GM21447 (cell line): Measurements from ENCODE around the gene MACROD2.

Experiments
- ATAC-seq: cut with Tn5 transposase; IDR thresholded peaks from one replicate; pipeline ENCODE4 v1.9.1; 2021; ENCODE audit not compliant: unreplicated experiment

MACROD2 gene

DNA sequence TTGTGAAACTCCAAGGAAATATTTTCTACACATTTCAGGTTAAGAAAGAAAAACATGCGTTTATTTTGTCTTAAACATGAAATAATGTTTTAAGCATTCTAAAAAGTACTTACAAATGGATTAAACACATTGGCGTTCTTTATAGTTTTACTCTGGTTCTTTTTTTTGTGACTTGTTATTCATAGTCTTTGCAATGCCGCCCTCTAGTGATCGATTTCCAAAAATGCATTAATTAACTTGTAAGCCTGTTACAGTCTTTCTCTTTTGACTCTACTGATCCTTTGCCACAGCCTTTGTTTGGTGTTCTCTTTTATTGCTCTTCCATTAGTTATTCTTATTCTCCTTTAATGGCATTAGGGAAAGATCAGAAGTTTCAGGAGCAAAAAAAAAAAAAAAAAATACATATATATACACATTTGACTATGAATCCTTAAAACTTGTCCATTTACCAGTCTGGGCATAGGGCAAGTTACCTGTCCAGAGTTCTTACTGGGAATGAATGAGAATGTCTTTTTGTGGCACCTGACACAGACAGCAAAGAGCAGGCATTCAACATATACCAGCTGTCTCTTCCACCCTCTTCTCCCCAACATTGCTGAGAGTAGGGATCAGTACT, 59.9 kb downstream of the MACROD2 start:
- no peak for ATAC-seq

DNA sequence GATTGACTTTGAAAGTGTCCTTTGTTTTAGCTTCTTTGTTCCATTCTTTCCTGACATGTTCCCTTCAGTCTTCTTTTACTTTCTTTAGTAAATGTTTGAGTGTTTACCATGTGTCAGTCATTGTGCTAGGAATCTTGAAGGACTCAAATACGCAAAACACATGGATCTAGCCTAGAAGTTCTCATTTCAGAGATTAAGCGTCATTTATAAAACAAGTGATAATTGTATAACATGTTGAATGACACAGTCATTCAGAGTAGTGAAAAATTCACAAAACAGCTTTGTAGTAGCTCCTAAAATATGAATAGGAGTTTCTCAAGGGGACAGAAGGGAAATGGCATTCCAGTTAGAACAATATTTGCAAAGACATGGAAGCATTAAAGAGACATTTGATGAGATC, 66.9 kb downstream of the MACROD2 start:
- no peak for ATAC-seq

DNA sequence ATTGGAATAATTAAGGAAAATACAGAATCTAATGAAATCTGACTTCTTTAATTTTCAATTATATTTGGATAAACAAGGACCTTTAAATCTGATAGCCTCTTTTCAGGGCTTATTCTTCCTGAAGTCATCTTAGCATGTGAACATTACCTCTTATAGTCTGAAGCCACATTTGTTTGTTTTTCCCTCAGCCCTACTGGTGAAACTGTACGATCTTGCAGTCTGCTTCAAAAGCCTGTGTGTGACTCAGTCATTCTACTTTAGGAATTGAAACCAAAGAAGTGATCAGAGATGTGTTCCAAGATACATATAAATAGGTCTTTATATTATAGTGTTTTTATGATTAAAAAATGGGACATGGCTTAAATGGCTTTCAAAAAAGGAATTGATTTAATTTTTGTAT, 67.5 kb downstream of the MACROD2 start:
- ATAC-seq, result no peak

DNA sequence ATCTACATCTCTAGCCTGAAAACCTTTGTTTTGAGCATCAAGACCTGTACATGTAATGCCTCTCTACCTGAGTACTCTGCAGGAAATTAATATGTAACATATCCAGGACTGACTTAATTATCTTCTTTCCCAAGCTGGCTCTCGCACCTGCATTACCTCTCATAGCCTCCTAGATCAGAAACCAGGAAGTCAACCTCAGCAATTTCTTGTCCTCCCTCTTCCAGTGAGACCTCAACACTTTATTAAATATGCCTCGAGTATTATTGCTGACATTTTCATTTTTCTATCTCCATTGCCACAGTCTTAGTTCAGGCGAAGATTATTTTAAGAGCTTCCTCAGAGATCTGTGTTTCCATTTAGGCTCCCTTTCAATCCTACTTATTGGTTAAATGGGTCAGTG, 69.0 kb downstream of the MACROD2 start:
- no peak for ATAC-seq

DNA sequence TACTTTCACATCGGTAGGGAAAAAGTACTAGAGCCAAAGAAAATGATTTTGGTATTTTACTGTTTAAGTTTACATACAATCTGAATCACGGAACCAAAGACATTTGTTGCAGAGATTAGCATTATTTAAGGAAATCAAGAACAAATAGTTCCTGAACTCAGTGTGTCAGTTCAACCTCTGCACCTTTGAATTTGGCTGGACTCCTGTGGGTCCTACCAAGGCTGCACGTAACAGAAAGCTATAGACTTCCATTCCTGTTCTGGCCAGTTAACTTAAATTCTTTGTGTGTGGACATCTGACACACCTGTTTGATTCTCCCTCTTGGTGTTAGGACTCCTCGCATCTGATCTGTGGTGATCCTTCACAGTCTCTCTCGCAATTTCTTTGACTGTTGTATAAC, 69.6 kb downstream of the MACROD2 start:
- ATAC-seq, result no peak

DNA sequence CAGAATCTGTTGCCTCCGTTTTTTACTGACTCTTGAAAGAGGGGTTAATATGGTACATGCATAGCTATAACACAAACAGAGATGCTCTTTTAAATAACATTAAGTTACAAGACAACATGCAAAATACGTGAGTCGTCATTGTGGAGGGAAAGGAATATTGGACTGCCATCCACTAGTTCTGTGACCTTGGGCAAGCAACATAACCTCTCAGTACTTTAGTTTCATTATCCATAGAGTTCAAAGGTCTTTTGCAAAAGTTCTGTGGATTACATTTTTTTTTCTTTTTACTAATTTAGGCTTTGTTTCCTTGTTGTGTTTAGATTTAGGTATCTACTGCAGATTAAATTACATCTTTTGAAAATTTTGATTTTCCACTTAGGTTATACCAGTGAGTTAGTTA, 70.5 kb downstream of the MACROD2 start:
- ATAC-seq, result no peak

DNA sequence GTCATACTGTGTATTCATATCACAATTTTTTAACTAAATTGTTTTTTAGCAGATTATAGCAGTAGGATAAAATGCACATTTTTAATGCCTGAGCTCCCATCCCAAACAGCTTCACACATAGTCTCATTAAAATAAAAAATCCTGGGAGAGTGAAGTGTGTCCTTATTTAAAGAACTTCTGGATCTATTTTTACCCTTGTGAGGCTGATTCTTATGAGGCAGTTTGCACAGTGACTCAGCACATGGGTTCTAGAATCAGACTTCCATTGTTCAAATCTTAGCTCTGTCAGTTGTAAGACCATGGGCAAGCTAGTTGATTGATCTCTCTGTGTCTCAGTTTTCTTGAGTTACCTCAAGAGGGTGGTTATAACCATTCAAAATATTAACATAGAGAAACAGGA, 72.3 kb downstream of the MACROD2 start:
- ATAC-seq, result no peak

DNA sequence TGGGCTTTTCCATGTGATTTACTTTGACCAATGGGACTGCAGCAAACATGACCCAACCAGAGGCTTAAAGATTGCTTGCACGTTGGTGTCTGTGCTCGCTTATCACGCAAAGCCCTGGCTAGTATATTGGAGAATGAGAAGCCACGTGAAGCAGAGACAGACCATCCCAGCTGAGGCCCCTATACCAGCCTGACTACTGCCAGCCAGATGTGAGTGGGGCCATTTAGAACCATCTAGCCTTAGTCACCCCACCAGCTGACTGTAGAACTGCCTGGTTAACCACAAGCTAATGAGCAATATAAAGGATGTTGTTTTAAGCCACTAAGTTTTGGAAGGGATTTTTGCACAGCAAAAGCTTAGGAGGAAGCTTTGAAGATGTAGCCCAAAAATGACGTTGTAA, 74.5 kb downstream of the MACROD2 start:
- ATAC-seq, result no peak

DNA sequence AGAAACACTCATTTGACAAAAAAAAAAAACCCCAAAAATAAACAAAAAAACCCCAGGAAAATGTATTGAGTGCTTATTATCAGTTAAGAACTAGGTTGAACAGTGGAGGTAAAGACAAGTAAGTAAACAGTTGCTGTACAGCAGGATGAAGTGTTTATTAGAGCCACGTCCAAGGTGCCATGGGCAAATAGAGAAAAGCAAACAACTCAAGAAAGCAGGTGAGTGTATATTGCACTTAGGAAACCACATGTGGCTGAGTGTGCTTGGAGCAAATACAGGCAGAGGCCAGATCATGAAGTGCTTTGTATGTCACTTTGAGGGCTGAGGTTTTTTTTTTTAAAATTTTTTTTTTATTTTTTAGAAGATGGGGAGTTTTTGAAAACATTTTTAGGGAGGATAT, 98.3 kb downstream of the MACROD2 start:
- ATAC-seq, result no peak

DNA sequence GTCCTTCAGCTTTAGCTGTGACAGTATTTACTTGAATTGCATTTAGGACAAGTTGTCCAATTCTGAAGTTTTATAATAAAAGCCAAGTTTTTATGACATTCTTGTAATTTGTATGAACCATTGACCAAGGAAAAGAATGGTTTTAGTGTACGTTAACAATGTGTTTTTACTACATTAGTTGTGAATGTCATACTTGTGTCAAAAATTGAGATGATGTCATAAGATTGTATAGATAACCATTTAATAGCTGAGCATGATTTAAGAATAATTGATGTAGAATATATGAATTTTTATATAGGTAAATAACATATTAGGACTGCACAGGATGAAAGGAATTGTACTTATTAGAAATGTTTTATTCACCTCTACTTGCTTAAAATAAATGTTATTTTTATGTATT, 102.9 kb downstream of the MACROD2 start:
- ATAC-seq, result no peak

DNA sequence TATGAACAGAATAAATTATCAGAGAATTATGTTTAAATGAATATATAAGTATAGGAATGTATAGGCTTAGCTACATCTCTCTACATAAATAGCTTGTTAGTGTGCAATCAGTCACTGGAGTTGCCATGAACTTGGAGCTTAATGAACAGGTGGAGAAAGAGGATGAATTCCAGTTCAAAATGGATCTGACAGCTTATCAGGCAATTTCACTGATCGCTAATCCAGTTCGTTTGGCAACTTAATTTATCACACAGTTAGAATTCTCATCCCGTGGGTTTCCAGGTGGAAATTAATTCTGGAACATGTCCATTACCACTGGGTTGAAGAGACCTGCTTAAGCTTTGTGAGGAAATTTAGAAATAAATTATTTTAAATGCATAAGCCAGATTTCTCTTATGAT, 118.1 kb downstream of the MACROD2 start:
- ATAC-seq, result no peak

DNA sequence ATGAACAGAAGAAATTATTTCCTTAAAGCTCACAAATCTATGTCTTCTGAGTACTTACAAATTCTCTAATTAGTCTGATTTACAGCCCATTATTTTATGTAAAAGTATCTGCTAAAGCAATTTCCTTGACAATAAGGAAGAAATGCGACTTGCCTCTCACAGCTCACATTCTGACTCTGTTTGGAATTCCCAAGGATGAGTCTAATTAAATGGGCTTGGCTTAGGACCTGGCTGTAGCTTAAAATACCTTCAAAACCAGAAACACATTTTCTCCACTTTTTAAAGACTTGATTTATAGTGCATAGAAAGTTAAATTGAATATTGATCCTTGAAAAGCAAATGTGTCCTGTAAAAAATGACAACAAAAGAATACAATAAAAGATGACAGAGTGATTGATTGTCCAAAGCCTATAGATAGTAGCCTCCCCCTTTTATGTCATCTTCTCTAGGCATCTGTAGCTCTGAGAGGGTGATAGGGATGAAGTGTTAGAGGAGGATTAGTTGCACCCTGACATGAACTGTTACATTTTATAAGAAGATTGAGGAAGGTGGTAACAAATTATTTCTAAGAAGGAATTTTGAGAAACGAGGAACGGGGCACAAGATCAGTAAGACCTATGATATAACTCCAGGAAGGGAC, 118.9 kb downstream of the MACROD2 start:
- no peak for ATAC-seq

DNA sequence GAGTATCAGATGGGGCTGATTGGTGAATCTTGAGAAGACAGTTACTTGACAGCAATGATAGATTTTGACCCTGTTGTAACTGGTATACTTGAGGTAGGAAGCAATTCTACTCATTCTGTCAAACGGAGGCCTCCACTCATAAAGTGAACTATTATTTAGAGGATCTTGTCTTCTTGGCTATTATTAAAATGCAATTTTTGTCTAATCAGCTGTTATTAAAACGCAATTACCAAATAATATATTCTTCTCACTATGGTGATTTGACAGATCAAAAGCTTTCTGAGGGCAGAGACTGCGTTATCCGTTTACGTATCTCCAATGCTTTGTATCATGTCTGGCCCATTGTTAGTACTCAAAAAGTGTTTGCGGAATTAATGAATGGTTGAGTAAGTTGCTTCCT, 120.7 kb downstream of the MACROD2 start:
- ATAC-seq, result no peak

DNA sequence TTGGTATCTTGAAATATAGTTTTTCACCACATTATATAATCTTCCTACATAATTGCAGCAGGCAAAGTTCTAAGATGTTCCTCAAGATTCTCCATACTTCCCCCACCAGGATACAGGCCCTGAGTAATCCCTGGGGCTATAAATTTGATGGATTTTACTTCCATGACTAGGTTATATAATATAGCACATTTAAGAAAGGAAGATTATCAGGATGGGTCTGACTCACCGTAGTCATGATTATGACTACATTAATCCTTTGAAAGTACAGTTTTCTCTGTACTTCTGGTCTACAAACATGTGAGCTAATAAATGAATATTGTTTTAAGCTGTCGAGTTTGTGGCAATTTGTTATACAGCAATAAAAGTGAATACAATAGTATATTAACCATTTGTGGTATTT, 122.5 kb downstream of the MACROD2 start:
- no peak for ATAC-seq

DNA sequence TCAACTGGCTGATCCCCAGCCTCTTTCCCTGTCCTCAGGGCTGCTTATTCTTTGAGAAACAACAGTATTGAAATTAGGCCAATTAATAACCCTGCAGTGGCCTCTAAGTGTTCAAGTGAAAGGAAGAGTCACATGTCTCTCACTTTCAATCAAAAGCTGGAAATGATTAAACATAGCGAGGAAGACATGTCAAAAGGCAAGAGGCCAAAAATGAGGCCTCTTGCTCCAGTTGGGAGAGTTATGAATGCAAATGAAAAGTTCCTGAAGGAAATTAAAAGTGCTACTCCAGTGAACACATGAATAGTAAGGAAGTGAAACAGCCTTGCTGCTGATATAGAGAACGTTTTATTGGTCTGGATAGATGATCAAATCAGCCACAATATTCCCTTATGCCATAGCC, 131.5 kb downstream of the MACROD2 start:
- ATAC-seq, result no peak

DNA sequence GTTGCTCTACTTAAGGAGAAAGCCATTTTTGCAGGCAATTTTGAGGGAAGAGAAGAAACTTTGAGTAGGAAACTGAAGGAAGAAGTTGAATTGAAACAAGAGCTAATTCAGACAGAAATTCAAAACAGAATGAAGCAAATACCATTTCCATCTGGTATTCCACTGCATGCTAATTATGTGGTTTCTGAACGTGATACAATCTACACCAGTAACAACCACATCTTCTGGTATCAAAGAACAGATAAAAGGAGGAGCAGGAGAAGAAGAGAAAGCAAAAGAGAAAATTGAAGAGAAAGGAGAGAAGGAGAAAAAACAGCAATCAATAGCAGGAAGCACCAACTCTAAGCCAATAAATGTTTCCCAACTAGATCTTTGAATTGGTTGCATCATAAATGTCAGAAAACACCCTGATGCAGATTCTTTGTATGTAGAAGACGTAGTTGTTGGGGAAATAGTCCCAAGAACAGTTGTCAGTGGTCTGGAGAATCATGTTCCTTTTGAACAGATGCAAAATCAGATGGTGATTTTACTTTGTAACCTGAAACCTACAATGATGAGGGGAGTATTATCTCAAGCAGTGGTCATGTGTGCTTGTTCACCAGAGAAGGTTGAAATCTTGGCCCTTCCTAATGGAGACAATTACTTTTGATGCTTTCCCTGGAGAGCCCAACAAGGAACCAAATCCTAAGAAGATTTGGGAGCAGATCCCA, 132.4 kb downstream of the MACROD2 start:
- ATAC-seq, result no peak

DNA sequence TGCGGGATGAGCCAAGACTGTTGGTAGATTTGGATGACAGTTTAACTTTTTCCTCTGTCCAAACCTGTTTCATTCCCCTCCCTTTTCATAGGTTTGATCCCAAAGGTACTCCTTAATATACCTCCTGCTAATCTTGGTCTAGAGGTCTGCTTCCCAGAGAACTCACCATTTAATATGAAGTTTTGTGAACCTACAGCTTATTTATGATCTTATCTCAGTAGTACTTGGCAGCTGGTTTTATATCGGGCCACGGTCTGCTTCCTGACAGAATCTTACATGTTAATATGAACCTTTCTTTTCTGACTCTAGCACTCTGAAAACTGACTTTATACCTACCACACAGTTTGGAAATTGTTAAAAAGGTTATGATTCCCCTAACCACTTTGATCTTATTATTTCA, 138.7 kb downstream of the MACROD2 start:
- ATAC-seq, result no peak

DNA sequence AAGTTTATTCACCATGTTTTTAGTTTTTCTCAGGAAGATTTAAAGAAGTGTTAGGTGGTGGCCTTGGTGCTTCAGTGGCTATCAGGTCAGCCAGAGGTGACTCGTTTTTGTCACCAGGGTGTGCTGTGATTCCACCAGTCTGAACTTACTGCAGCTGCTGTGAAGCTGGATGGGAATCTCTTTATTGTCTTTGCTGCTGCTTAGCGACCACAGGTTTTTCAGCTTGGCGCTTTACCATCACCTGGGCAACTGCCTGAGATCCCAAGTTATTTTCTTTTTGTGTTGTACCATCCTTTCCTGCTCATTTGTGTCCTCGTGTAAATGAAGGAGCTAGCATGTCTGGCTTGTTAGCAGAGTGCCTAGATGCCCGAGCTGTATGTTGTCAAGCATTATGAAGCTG, 146.9 kb downstream of the MACROD2 start:
- no peak for ATAC-seq

DNA sequence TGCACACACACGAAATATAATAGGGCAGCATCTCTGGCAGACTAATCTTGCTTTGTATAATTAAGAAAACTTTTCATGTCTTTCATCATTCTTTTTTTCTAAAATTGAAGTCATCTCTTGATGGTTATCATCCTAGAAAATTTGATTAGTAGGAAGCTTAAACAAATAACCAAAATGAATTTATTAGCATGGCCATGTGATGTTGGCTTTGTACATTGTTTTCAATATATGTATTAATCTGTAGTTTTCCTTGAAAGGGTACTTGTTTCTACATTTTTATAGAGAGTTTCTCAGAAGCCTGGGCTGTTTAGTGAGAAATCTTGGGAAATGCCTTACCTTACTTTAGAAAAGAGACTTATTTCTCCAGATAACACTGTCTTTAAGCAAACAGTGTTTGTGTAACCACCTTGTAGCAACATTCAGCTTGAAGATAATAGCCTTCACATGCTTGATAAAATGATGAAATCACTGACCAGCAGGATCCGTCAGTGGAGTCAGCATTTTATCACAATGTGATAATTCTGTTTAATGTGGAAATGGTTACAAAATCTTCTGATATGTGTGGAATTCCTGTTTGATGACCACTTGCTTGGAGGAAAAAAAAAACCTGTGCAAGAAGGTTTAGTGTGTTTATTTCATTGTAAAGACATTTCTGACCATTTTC, 147.8 kb downstream of the MACROD2 start:
- ATAC-seq, result no peak

DNA sequence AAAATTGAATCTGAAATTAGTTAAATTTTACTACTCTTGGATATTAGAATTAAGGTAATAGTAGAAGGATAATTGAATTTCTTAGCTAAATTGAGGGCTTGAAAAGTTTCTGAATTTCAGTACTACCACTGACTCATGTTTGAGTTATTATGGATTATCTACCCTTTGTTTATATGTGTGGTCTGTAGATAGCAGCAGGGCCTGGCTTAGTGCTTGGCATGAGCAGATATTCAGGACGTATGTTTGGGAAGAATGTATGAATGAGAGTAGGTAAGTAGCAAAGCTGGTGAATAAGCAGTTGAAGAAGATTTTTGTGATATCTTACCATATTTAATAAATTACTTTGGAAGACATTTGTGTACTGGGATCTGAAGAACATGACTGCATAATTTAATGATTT, 152.7 kb downstream of the MACROD2 start:
- ATAC-seq, result no peak

DNA sequence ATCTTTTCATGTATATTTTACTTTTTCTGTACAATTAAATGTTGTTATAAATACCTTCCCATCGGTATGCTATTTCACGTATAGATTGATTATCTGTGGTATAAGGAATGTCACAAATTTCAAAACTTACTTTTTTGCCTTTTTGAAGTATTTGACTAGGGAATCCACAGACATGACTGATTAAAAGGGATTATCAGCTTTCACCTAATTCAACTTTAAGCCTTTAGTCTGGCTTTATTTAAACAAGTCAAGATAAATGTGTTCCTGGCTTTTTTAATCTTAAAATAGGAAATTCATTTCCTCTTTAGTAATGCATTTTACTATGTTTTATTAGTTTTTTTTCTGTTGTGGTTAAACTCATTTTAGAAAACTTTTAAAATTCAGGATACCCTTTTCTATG, 160.0 kb downstream of the MACROD2 start:
- no peak for ATAC-seq

DNA sequence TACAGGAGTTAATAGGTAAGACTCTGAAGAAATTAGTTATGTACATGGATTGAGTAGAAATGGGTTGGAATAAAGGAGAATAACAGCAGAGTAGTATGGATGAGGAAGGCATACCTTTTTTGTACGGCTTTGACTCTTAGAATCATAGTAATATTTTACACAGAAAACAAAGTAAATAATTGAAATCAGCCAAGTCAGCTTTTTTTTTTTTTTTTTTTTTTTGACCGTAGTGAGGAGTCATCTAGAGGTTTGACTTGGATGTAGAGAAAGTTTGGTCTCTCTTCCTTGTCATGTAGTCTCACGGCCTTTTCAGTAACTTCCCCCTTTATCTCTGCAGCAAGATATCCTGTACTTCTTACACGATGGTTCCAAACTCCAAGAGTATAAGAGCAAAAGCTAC, 183.2 kb downstream of the MACROD2 start:
- ATAC-seq, result no peak
